ENCODE data around the gene NSD2. TPM values are rescaled to one million over a fixed set of nuclear protein-coding genes. Genes with fewer than 3 reads are reported as not detected.

Gene NSD2
- total and polyA plus RNA-seq, 9 of the 15 experiments (the other 6 are each of a cell fraction or from before 2014, with no cell fraction given) = 6.4 to 126 (median 58.8) TPM

- Histone ChIP-seq H2AFZ (ENCODE audit: low read depth, low read length) (no peak overlapping the region), H3K36me3 (ENCODE audit: control insufficient read depth, insufficient read depth, low read length) (peaks cover 97% of the 10 kb centered on the region), H3K9me3 (replicated peaks; ENCODE audit: control insufficient read depth, insufficient read depth, low read depth, low read length) (no peaks in the 10 kb centered on the region), H4K20me1 (replicated peaks; ENCODE audit: control insufficient read depth, insufficient read depth, low read length) (no peaks in the 10 kb centered on the region; the same call in 1 of the 2 replicates), H3K79me2 (ENCODE audit: control insufficient read depth, insufficient read depth, low read length) (no peaks in the 10 kb centered on the region), H3K27me3 (ENCODE audit: control insufficient read depth in 2 of 2, insufficient read depth in 2 of 2, low read length in 2 of 2) (no peaks in the 10 kb centered on the region), H3K4me3 (no peak overlapping the region), H3K4me2 (ENCODE audit: insufficient read depth, low read length) (no peak overlapping the region), H3K27ac (ENCODE audit: extremely low read depth, low read depth, low read length) (no peak overlapping the region), H3K9me1 (ENCODE audit: control insufficient read depth, insufficient read depth, low read length) (no peaks in the 10 kb centered on the region), H3K4me1 (replicated peaks in 1 of 2; ENCODE audit: control insufficient read depth in 2 of 2, insufficient read depth in 2 of 2, low read length in 2 of 2) (no peaks in the 10 kb centered on the region), H3K9ac (ENCODE audit: insufficient read depth in 1 of 2, low read depth in 2 of 2, low read length in 2 of 2) (no peak overlapping the region)
- intact Hi-C loops (cut with micrococcal nuclease) = no loop called here
- DNase-seq (ENCODE audit: extremely low read depth in 1 of 4, low spot score in 3 of 4) = no peak
- 95% methylated on average over 10 of the region's 10 CpGs for WGBS (ENCODE audit: insufficient coverage, low coverage, missing lambda C conversion rate)
- TF ChIP-seq POLR2G (IDR thresholded peaks at IDR 0.05; ENCODE audit: low read depth, low read length) = peak; percentile 47
- TF ChIP-seq TAL1 (IDR thresholded peaks at IDR 0.05) = no peak
- ChIA-PET POLR2A (interaction anchor here (1.2 to 1.5 kb wide), 2 partner anchors 8 to 28 kb away, joined by 3 to 4 read pairs; no protein-coding TSS in a partner anchor), CTCF (ENCODE audit: low intra/inter-chr PET ratio) (no interaction called here)
- ATAC-seq = no peak
- BruUV-seq (replicated peaks) = no TSS peak
- no peak for FAIRE-seq
- in situ Hi-C loops (cut with MboI) = no loop called here
Observed at GRCh38 chr4:1972414-1972813, 101.2 kb downstream of the NSD2 start.

DNA sequence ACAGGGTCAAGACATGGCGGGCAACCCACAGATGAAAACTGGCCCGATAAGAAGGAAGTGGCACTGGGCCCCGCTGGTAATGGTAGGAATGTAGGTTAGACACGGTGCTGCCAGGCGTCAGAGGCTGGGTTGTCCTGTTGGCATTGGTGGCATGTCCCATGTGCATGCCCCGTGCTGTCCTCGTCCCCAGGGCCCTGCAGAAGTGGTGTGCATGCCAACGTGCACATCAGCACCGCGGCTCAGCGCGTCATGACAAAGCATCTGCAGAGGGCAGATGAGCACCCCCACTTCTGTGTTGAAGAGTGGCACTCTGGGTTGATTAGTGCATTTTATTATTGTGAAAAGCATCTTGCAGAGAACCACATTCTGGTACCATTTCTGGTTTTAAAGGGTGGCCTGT is 102.0 kb downstream of the NSD2 start:
- no peaks in the 10 kb centered on the region for H3K9me3 ChIP-seq (replicated peaks; ENCODE audit: control insufficient read depth, insufficient read depth, low read depth, low read length)
- peaks cover 96% of the 10 kb centered on the region for H3K36me3 ChIP-seq (ENCODE audit: control insufficient read depth, insufficient read depth, low read length)
- no peak for DNase-seq (ENCODE audit: extremely low read depth in 1 of 4, low spot score in 3 of 4)
- BruUV-seq (replicated peaks) = no TSS peak
- no peak overlapping the region for H3K9ac ChIP-seq (ENCODE audit: insufficient read depth in 1 of 2, low read depth in 2 of 2, low read length in 2 of 2)
- H3K27ac ChIP-seq (ENCODE audit: extremely low read depth, low read depth, low read length) = no peak overlapping the region
- no peaks in the 10 kb centered on the region for H3K27me3 ChIP-seq (ENCODE audit: control insufficient read depth in 2 of 2, insufficient read depth in 2 of 2, low read length in 2 of 2)
- H3K4me3 ChIP-seq = no peak overlapping the region
- FAIRE-seq = no peak
- no peaks in the 10 kb centered on the region for H3K79me2 ChIP-seq (ENCODE audit: control insufficient read depth, insufficient read depth, low read length)
- no peaks in the 10 kb centered on the region for H3K4me1 ChIP-seq (replicated peaks in 1 of 2; ENCODE audit: control insufficient read depth in 2 of 2, insufficient read depth in 2 of 2, low read length in 2 of 2)
- POLR2A ChIA-PET = interaction anchor here (1.5 kb wide), 1 partner anchor 9 kb away, joined by 4 read pairs; no protein-coding TSS in a partner anchor
- WGBS (ENCODE audit: insufficient coverage, low coverage, missing lambda C conversion rate) = 94% methylated on average over 12 of the region's 12 CpGs
- no peak for ATAC-seq
- H4K20me1 ChIP-seq (replicated peaks; ENCODE audit: control insufficient read depth, insufficient read depth, low read length) = no peaks in the 10 kb centered on the region; the same call in 1 of the 2 replicates
- CTCF ChIA-PET (ENCODE audit: low intra/inter-chr PET ratio) = no interaction called here
- in situ Hi-C loops (cut with MboI) = no loop called here
- no peaks in the 10 kb centered on the region for H3K9me1 ChIP-seq (ENCODE audit: control insufficient read depth, insufficient read depth, low read length)
- no peak overlapping the region for H2AFZ ChIP-seq (ENCODE audit: low read depth, low read length)
- intact Hi-C loops (cut with micrococcal nuclease) = no loop called here
- no peak overlapping the region for H3K4me2 ChIP-seq (ENCODE audit: insufficient read depth, low read length)
- TF ChIP-seq ZNF263 (CRISPR knock-in tag; IDR thresholded peaks at IDR 0.05; ENCODE audit: borderline replicate concordance) = no peak
- no peak for TF ChIP-seq GTF2E2 (tag; IDR thresholded peaks at IDR 0.05)
- TF ChIP-seq ZNF778 (CRISPR knock-in tag; IDR thresholded peaks at IDR 0.05) = no peak
- no peak for TF ChIP-seq ZNF707 (CRISPR knock-in tag; conservative IDR thresholded peaks at IDR 0.05)
- TF ChIP-seq MCM7 (IDR thresholded peaks at IDR 0.05) = no peak
- TF ChIP-seq CHD2 (IDR thresholded peaks at IDR 0.05; ENCODE audit: low read depth, low read length) = no peak
- TF ChIP-seq NFIC (IDR thresholded peaks at IDR 0.05) = no peak
- no peak for TF ChIP-seq ZNF583 (CRISPR knock-in tag; IDR thresholded peaks at IDR 0.05)
- no peak for TF ChIP-seq ZNF134 (CRISPR knock-in tag; conservative IDR thresholded peaks at IDR 0.05)
- no peak for TF ChIP-seq NR2C2 (CRISPR knock-in tag; IDR thresholded peaks at IDR 0.05)
- no peak for TF ChIP-seq NR2C2 (tag; IDR thresholded peaks at IDR 0.05)
- no peak for TF ChIP-seq DACH1 (IDR thresholded peaks at IDR 0.05; ENCODE audit: partially characterized antibody)
- TF ChIP-seq, protein P1, sequence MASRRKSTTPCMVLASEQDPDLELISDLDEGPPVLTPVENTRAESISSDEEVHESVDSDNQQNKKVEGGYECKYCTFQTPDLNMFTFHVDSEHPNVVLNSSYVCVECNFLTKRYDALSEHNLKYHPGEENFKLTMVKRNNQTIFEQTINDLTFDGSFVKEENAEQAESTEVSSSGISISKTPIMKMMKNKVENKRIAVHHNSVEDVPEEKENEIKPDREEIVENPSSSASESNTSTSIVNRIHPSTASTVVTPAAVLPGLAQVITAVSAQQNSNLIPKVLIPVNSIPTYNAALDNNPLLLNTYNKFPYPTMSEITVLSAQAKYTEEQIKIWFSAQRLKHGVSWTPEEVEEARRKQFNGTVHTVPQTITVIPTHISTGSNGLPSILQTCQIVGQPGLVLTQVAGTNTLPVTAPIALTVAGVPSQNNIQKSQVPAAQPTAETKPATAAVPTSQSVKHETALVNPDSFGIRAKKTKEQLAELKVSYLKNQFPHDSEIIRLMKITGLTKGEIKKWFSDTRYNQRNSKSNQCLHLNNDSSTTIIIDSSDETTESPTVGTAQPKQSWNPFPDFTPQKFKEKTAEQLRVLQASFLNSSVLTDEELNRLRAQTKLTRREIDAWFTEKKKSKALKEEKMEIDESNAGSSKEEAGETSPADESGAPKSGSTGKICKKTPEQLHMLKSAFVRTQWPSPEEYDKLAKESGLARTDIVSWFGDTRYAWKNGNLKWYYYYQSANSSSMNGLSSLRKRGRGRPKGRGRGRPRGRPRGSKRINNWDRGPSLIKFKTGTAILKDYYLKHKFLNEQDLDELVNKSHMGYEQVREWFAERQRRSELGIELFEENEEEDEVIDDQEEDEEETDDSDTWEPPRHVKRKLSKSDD (conservative IDR thresholded peaks at IDR 0.05; ENCODE audit: low read length) = no peak
- TF ChIP-seq ELF2 (CRISPR knock-in tag; IDR thresholded peaks at IDR 0.05) = no peak

All from K562 (cell line).